GM23338 (cell line): ENCODE results near the gene ZEB2. TPM values are rescaled to one million over a fixed set of nuclear protein-coding genes. Genes with fewer than 3 reads are reported as not detected.

Source experiments
- ATAC-seq: fragments of 200-7000 bp; cut with Tn5 transposase; 3 replicates; pipeline ENCODE4 v1.9.1; 2020
- DNase-seq: peaks from one replicate; pipeline ENCODE4 v3.0.0-alpha.2; 2015; ENCODE audit warnings: low spot score
- H2AFZ ChIP-seq: fragments of 200-600 bp; sonication (generic); 2 replicates; pipeline ENCODE4 v1.8.0; 2016; ENCODE audit warnings: antibody characterized with exemption, mild to moderate bottlenecking, moderate library complexity
- H3F3A ChIP-seq: fragments of 200-600 bp; sonication (generic); replicated peaks from 2 replicates; pipeline ENCODE4 v1.8.0; 2017; ENCODE audit warnings: antibody characterized with exemption, mixed run types, low read depth
- H3K27ac ChIP-seq: fragments of 200-600 bp; sonication (generic); 2 replicates; pipeline ENCODE4 v1.6.1; 2016; ENCODE audit warnings: low read depth
- H3K27me3 ChIP-seq: fragments of 200-600 bp; sonication (generic); 2 replicates; pipeline ENCODE4 v1.8.0; 2016; ENCODE audit warnings: mild to moderate bottlenecking, mixed run types, moderate library complexity; ENCODE audit not compliant: insufficient read depth
- H3K36me3 ChIP-seq: fragments of 200-600 bp; sonication (generic); 2 replicates; pipeline ENCODE4 v1.8.0; 2016; ENCODE audit warnings: mild to moderate bottlenecking; ENCODE audit not compliant: insufficient read depth
- H3K4me1 ChIP-seq: fragments of 200-600 bp; sonication (generic); 2 replicates; pipeline ENCODE4 v1.8.0; 2016; ENCODE audit warnings: mild to moderate bottlenecking, moderate library complexity; ENCODE audit not compliant: insufficient read depth
- H3K4me2 ChIP-seq: fragments of 200-600 bp; sonication (generic); 2 replicates; pipeline ENCODE4 v1.7.1; 2017; ENCODE audit warnings: mixed run types
- H3K4me3 ChIP-seq: fragments of 200-600 bp; sonication (generic); 2 replicates; pipeline ENCODE4 v1.6.1; 2016; ENCODE audit warnings: mixed run types
- H3K79me2 ChIP-seq: fragments of 200-600 bp; sonication (generic); replicated peaks from 2 replicates; pipeline ENCODE4 v1.8.0; 2017; ENCODE audit warnings: mild to moderate bottlenecking; ENCODE audit not compliant: insufficient read depth
- H3K9me2 ChIP-seq: fragments of 200-600 bp; sonication (generic); 2 replicates; pipeline ENCODE4 v1.8.0; 2017; ENCODE audit not compliant: insufficient read depth
- H4K20me1 ChIP-seq: fragments of 200-600 bp; sonication (generic); replicated peaks from 2 replicates; pipeline ENCODE4 v1.8.0; 2017; ENCODE audit warnings: mild to moderate bottlenecking; ENCODE audit not compliant: insufficient read depth
- H3K27ac Mint-ChIP-seq: 2 replicates; pipeline ENCODE4 v1.8.0; 2020; ENCODE audit warnings: inconsistent platforms, mild to moderate bottlenecking, moderate library complexity, mixed read lengths
- H3K27me3 Mint-ChIP-seq: 3 replicates; pipeline ENCODE4 v1.8.0; 2022; ENCODE audit warnings: low read depth, mild to moderate bottlenecking, moderate library complexity, mixed read lengths, inconsistent platforms; ENCODE audit not compliant: insufficient read depth, poor library complexity
- H3K36me3 Mint-ChIP-seq: 3 replicates; pipeline ENCODE4 v1.8.0; 2021; ENCODE audit warnings: low read depth, mild to moderate bottlenecking, inconsistent platforms, moderate library complexity, mixed read lengths
- H3K4me1 Mint-ChIP-seq: 3 replicates; pipeline ENCODE4 v1.8.0; 2020; ENCODE audit warnings: mild to moderate bottlenecking, inconsistent platforms, mixed read lengths
- H3K4me3 Mint-ChIP-seq: 3 replicates; pipeline ENCODE4 v1.8.0; 2021; ENCODE audit warnings: moderate library complexity, mild to moderate bottlenecking, inconsistent platforms, mixed read lengths
- H3K9me3 Mint-ChIP-seq: 3 replicates; pipeline ENCODE4 v1.8.0; 2020; ENCODE audit warnings: moderate library complexity, mild to moderate bottlenecking, inconsistent platforms, mixed read lengths
- CREB1 ChIP-seq: fragments of 250-450 bp; sonication (Bioruptor Pico); IDR thresholded peaks from 2 replicates; pipeline ENCODE4 v1.5.0; 2020; ENCODE audit warnings: low read depth, mild to moderate bottlenecking, moderate library complexity
- EZH2 ChIP-seq: fragments of 200-600 bp; sonication (generic); IDR thresholded peaks from one replicate; pipeline ENCODE4 v1.8.0; 2017; ENCODE audit warnings: antibody characterized with exemption, mild to moderate bottlenecking, low read depth; ENCODE audit not compliant: unreplicated experiment
- JUNB ChIP-seq: IDR thresholded peaks from one replicate; pipeline ENCODE4 v1.6.1; 2016; ENCODE audit warnings: antibody characterized with exemption; ENCODE audit not compliant: unreplicated experiment
- POLR2AphosphoS5 ChIP-seq: IDR thresholded peaks from 2 replicates; pipeline ENCODE4 v1.6.1; 2016; ENCODE audit warnings: antibody characterized with exemption, low read depth
- ZNF331 ChIP-seq: fragments of 250-450 bp; sonication (Bioruptor Pico); IDR thresholded peaks from 2 replicates; pipeline ENCODE4 v1.5.0; 2020; ENCODE audit warnings: low read depth, mild to moderate bottlenecking, moderate library complexity
- polyA plus RNA-seq: library from polyadenylated mRNA; unstranded; fragments of >200 nt; fragmentation: Nextera tagmentation; extraction: Ambion mirVana; gene quantifications from 2 replicates; pipeline ENCODE4 v1.2.1, GENCODE V29; 2016
- total RNA-seq: library from RNA; depleted of rRNA; stranded (reverse); fragments of >200 nt; shearing (Covaris generic); gene quantifications from 2 replicates; pipeline ENCODE4 v1.2.3, GENCODE V29; 2014
- TF ChIP-seq, protein P1 (sequence below): IDR thresholded peaks from 2 replicates; pipeline ENCODE4 v1.6.1; 2016; ENCODE audit warnings: antibody characterized with exemption
- TF ChIP-seq, protein P2 (sequence below): IDR thresholded peaks from one replicate; pipeline ENCODE4 v1.6.1; 2018; ENCODE audit warnings: antibody characterized with exemption; ENCODE audit not compliant: unreplicated experiment

Gene ZEB2
- total and polyA plus RNA-seq, 2 experiments from 2014 or later = 0.45 TPM; not detected in 1

DNA sequence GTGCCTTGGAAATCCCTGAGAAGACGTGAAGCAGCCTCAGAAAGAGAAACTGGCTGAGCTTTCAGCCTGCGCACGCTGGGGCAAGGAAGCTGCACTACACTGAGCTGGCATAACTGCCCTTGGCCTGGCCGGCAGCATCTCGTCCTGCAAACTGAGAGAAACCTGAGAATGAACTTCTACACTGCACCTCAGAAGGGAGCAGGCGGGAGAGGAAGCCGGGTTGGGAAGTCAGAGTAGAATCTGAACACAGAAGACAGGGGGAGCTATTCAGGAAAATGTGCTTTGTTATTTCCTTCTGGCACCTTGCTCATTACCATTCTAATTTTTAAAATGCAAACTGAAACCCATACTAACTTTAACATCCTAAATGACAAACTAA is 70.9 kb downstream of the ZEB2 start (continued):
- TF ChIP-seq, protein P1, sequence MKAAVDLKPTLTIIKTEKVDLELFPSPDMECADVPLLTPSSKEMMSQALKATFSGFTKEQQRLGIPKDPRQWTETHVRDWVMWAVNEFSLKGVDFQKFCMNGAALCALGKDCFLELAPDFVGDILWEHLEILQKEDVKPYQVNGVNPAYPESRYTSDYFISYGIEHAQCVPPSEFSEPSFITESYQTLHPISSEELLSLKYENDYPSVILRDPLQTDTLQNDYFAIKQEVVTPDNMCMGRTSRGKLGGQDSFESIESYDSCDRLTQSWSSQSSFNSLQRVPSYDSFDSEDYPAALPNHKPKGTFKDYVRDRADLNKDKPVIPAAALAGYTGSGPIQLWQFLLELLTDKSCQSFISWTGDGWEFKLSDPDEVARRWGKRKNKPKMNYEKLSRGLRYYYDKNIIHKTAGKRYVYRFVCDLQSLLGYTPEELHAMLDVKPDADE = 0 out of 2 replicates have a peak, but pooled peaks have one; percentile 25

DNA sequence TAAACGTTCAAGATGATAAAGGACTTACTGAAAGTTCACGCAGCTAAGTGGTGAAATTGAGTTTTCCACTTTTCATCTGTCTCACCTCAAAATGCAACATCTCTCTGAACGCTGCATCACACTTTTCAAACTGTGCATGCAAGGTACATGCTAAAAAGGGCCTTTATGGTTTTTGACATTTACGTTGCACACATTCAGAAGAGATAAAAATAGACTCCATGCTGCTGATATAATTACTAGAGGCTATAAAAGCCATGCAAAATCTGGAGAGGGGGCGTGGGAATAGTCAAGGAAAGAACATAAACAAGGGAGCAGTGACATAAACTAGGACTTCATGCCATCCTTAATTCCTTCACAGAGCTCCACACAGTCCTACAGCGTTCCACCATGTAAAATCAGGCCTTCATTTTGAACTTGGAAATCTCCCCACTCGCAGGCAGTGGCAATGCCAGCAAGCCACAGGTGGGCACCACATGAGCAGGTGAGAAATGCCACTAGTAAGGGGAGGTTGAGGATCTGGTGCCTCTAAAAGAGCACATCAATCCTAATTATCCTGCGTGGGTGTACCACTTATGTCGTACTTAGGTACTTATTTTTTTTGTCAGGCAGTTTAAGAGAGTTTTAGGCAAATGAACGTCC is 71.4 kb downstream of the ZEB2 start:
- Histone ChIP-seq H3K9me2 (no peaks in the 10 kb centered on the region), H4K20me1 (no peaks in the 10 kb centered on the region)

DNA sequence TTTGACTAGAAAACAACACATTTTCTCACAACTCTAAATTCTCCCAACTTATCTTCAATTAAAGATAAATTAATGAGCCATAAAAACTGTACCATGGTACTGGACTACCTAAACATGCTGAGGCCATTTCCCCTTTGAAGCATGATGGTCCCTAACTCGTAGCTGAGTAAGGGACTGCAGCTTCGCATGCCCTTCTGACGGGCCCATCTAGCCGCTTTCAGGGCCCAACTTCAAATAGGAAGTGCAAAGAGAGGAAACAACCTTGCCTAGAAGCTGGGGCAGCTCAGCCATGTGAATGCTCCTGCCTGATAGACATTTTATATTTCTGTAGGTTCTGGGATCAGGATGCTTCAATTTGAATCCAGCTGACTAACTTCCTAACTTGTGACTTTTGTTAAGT is 72.4 kb downstream of the ZEB2 start:
- H3K9me2 ChIP-seq = no peaks in the 10 kb centered on the region
- H4K20me1 ChIP-seq = no peaks in the 10 kb centered on the region
- peaks cover 22% of the 10 kb centered on the region for H3K27me3 Mint-ChIP-seq
- peaks cover 44% of the 10 kb centered on the region for H3K27me3 ChIP-seq
- no peaks in the 10 kb centered on the region for H3F3A ChIP-seq
- H3K79me2 ChIP-seq = no peaks in the 10 kb centered on the region
- no peak for ATAC-seq
- no peak overlapping the region for H3K4me2 ChIP-seq
- no peak overlapping the region for H3K4me3 ChIP-seq
- peaks cover 7% of the 10 kb centered on the region; the same call in 2 of the 3 replicates for H3K9me3 Mint-ChIP-seq
- no peak overlapping the region for H2AFZ ChIP-seq
- no peak overlapping the region for H3K27ac ChIP-seq
- TF ChIP-seq, protein P2, sequence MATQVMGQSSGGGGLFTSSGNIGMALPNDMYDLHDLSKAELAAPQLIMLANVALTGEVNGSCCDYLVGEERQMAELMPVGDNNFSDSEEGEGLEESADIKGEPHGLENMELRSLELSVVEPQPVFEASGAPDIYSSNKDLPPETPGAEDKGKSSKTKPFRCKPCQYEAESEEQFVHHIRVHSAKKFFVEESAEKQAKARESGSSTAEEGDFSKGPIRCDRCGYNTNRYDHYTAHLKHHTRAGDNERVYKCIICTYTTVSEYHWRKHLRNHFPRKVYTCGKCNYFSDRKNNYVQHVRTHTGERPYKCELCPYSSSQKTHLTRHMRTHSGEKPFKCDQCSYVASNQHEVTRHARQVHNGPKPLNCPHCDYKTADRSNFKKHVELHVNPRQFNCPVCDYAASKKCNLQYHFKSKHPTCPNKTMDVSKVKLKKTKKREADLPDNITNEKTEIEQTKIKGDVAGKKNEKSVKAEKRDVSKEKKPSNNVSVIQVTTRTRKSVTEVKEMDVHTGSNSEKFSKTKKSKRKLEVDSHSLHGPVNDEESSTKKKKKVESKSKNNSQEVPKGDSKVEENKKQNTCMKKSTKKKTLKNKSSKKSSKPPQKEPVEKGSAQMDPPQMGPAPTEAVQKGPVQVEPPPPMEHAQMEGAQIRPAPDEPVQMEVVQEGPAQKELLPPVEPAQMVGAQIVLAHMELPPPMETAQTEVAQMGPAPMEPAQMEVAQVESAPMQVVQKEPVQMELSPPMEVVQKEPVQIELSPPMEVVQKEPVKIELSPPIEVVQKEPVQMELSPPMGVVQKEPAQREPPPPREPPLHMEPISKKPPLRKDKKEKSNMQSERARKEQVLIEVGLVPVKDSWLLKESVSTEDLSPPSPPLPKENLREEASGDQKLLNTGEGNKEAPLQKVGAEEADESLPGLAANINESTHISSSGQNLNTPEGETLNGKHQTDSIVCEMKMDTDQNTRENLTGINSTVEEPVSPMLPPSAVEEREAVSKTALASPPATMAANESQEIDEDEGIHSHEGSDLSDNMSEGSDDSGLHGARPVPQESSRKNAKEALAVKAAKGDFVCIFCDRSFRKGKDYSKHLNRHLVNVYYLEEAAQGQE = no peak
- TF ChIP-seq JUNB = peak; percentile 44
- no peak overlapping the region for H3K27ac Mint-ChIP-seq
- H3K4me3 Mint-ChIP-seq = no peak overlapping the region
- DNase-seq = no peak
- H3K36me3 Mint-ChIP-seq = peaks cover 11% of the 10 kb centered on the region
- no peaks in the 10 kb centered on the region for H3K36me3 ChIP-seq
- peaks cover 69% of the 10 kb centered on the region for H3K4me1 Mint-ChIP-seq
- peaks cover 51% of the 10 kb centered on the region for H3K4me1 ChIP-seq

More for the DNA sequence above, 71.4 kb downstream of the ZEB2 start:
- Mint-ChIP-seq H3K27me3 (peaks cover 24% of the 10 kb centered on the region), H3K4me1 (peaks cover 75% of the 10 kb centered on the region), H3K27ac (no peak overlapping the region), H3K9me3 (peaks cover 7% of the 10 kb centered on the region; the same call in 2 of the 3 replicates), H3K4me3 (no peak overlapping the region), H3K36me3 (peaks cover 11% of the 10 kb centered on the region)
- Histone ChIP-seq H3K27me3 (peaks cover 41% of the 10 kb centered on the region), H3K4me2 (0 out of 2 replicates have a peak overlapping the region, but pooled peaks have one; percentile 19), H3K79me2 (no peaks in the 10 kb centered on the region), H2AFZ (no peak overlapping the region), H3K36me3 (no peaks in the 10 kb centered on the region), H3K27ac (no peak overlapping the region), H3F3A (no peaks in the 10 kb centered on the region), H3K4me3 (no peak overlapping the region), H3K4me1 (peaks cover 52% of the 10 kb centered on the region)
- ATAC-seq (no peak), DNase-seq (no peak)
- TF ChIP-seq EZH2 = no peak
- TF ChIP-seq POLR2AphosphoS5 = no peak
- TF ChIP-seq ZNF331 (CRISPR knock-in tag) = no peak
- TF ChIP-seq CREB1 (CRISPR knock-in tag) = no peak
- TF ChIP-seq, protein P2 = no peak
